H1 (cell line): ENCODE data around the gene PPP1R3G. TPM values are rescaled to one million over a fixed set of nuclear protein-coding genes. Genes with fewer than 3 reads are reported as not detected.

Source experiments
- TEAD4 ChIP-seq: IDR thresholded peaks from 2 replicates; pipeline ENCODE4 v1.6.1; 2012; ENCODE audit warnings: low read depth, low read length, inconsistent platforms, mixed read lengths
- polyA plus RNA-seq, 7 experiments: library from polyadenylated mRNA; depleted of rRNA in 3 of 7; stranded (reverse) in 5 of 7; unstranded in 2 of 7; fragments of >200 nt in 5 of 7; fragments of 200-250 nt in 2 of 7; gene quantifications; 1 replicate in 5 of 7; 2 replicates in 1 of 7; 4 replicates in 1 of 7; pipeline versions ENCODE4 v1.2.1 to v1.2.3, GENCODE V29; 2011 to 2013; ENCODE audit warnings: missing spikeins in 2 of 7, mixed read lengths in 2 of 7
- total RNA-seq: library from RNA; stranded (reverse); fragmentation: NEBNext Ultra II Directional; extraction: Animal tissue kit (Norgen Biotek cat#: 25700); gene quantifications from 2 replicates; pipeline ENCODE4 v1.2.1, GENCODE V29; 2021
- TF ChIP-seq, protein P1 (sequence below): fragments of 300-600 bp; sonication (generic); IDR thresholded peaks from 2 replicates; pipeline ENCODE4 v1.7.1; 2012; ENCODE audit warnings: low read length, moderate library complexity, mild to moderate bottlenecking, inconsistent platforms; ENCODE audit not compliant: insufficient replicate concordance

PPP1R3G gene
- total and polyA plus RNA-seq, 2 of the 8 experiments (the other 6 are each of a cell fraction or from before 2014, with no cell fraction given), result 0.03 to 0.09 TPM

DNA sequence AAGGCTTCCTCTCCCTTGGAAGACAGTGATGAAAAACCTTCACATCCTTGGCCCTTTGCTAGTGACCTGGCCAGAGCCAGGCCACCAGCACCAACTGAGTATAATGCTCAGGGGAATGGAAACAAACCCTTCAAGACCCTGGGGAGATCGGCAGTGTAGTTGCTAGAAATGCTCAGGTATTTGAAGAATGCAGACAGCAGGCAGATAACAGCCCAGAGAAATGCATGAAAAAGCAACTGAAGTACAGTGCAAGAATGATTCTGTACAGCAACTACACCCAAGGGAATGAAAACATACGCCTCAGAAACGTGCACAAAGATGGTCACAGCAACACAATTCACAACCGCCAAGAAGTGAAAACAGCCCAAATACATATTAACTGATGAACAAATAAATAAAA lies 41.1 kb downstream of the PPP1R3G start (continued):
- TF ChIP-seq, protein P1, sequence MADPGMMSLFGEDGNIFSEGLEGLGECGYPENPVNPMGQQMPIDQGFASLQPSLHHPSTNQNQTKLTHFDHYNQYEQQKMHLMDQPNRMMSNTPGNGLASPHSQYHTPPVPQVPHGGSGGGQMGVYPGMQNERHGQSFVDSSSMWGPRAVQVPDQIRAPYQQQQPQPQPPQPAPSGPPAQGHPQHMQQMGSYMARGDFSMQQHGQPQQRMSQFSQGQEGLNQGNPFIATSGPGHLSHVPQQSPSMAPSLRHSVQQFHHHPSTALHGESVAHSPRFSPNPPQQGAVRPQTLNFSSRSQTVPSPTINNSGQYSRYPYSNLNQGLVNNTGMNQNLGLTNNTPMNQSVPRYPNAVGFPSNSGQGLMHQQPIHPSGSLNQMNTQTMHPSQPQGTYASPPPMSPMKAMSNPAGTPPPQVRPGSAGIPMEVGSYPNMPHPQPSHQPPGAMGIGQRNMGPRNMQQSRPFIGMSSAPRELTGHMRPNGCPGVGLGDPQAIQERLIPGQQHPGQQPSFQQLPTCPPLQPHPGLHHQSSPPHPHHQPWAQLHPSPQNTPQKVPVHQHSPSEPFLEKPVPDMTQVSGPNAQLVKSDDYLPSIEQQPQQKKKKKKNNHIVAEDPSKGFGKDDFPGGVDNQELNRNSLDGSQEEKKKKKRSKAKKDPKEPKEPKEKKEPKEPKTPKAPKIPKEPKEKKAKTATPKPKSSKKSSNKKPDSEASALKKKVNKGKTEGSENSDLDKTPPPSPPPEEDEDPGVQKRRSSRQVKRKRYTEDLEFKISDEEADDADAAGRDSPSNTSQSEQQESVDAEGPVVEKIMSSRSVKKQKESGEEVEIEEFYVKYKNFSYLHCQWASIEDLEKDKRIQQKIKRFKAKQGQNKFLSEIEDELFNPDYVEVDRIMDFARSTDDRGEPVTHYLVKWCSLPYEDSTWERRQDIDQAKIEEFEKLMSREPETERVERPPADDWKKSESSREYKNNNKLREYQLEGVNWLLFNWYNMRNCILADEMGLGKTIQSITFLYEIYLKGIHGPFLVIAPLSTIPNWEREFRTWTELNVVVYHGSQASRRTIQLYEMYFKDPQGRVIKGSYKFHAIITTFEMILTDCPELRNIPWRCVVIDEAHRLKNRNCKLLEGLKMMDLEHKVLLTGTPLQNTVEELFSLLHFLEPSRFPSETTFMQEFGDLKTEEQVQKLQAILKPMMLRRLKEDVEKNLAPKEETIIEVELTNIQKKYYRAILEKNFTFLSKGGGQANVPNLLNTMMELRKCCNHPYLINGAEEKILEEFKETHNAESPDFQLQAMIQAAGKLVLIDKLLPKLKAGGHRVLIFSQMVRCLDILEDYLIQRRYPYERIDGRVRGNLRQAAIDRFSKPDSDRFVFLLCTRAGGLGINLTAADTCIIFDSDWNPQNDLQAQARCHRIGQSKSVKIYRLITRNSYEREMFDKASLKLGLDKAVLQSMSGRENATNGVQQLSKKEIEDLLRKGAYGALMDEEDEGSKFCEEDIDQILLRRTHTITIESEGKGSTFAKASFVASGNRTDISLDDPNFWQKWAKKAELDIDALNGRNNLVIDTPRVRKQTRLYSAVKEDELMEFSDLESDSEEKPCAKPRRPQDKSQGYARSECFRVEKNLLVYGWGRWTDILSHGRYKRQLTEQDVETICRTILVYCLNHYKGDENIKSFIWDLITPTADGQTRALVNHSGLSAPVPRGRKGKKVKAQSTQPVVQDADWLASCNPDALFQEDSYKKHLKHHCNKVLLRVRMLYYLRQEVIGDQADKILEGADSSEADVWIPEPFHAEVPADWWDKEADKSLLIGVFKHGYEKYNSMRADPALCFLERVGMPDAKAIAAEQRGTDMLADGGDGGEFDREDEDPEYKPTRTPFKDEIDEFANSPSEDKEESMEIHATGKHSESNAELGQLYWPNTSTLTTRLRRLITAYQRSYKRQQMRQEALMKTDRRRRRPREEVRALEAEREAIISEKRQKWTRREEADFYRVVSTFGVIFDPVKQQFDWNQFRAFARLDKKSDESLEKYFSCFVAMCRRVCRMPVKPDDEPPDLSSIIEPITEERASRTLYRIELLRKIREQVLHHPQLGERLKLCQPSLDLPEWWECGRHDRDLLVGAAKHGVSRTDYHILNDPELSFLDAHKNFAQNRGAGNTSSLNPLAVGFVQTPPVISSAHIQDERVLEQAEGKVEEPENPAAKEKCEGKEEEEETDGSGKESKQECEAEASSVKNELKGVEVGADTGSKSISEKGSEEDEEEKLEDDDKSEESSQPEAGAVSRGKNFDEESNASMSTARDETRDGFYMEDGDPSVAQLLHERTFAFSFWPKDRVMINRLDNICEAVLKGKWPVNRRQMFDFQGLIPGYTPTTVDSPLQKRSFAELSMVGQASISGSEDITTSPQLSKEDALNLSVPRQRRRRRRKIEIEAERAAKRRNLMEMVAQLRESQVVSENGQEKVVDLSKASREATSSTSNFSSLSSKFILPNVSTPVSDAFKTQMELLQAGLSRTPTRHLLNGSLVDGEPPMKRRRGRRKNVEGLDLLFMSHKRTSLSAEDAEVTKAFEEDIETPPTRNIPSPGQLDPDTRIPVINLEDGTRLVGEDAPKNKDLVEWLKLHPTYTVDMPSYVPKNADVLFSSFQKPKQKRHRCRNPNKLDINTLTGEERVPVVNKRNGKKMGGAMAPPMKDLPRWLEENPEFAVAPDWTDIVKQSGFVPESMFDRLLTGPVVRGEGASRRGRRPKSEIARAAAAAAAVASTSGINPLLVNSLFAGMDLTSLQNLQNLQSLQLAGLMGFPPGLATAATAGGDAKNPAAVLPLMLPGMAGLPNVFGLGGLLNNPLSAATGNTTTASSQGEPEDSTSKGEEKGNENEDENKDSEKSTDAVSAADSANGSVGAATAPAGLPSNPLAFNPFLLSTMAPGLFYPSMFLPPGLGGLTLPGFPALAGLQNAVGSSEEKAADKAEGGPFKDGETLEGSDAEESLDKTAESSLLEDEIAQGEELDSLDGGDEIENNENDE, result no peak
- TF ChIP-seq TEAD4, result peak; percentile 85; the same call in 1 of the 2 replicates
